Activated CD8-positive, alpha-beta memory T cell treated with anti-CD3 and anti-CD28 coated beads, Interleukin-2, amount 50 U/mL, for 24 hours (primary cell): ENCODE measurements around the gene ZNF516.

Source experiments
- DNase-seq: peaks from one replicate; pipeline ENCODE4 v3.0.0-alpha.2; 2020; ENCODE audit errors: extremely low read depth

ZNF516 gene

DNA sequence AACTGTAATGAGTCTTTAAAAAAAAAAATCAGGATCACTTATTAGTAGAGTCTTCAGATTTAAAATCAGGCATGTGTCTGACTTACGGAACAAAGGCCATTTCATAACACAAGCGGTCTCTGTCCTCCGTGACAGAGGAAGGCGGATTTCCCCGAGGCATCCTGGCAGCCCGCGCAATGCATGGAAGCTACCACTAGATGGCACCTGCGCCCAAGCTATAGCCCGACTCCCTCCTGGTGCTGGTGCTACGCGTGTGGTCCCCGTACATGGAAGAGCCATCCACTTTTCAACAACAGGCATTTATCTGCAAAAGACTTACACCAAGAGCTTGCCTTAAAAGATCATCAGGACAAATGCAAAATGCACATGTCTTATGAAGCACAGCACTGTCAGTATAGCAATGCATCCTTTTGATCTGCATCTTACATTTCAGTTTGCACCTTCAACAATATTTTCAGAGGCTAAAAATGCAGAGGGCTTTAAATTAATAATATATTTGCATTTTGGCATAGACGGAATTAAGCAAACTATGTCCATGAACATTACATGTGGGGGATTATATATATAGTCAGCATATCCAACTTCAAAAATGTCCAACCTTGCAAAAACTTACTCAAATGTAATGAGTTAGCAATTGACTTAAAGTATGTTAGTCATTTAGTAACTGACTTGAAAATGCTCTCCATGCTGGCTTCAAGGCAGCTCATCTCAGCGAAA is 96.0 kb downstream of the ZNF516 start:
- peak; percentile 41 for DNase-seq

DNA sequence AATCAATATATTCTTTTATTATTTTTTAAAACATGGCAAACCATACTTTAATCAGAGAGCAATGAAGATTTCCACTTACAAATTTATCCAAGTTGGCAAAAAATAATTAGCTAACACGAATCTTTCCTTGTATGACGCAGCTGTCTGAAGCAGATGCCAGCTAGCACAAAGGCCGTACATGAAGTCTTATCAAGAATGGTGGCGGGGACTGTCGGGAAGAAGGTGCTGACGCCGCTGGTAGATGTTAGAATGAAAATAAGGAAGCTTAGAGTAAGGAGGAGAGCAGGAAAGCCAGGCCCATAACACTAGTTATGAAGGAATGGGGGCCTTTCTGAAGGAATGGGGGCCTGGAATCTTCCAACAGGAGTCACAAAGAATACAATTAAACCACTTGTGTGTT is 96.7 kb downstream of the ZNF516 start:
- DNase-seq, result no peak

GRCh38 chr18:76397631-76398030 is 97.4 kb downstream of the ZNF516 start:
- DNase-seq, result no peak

DNA sequence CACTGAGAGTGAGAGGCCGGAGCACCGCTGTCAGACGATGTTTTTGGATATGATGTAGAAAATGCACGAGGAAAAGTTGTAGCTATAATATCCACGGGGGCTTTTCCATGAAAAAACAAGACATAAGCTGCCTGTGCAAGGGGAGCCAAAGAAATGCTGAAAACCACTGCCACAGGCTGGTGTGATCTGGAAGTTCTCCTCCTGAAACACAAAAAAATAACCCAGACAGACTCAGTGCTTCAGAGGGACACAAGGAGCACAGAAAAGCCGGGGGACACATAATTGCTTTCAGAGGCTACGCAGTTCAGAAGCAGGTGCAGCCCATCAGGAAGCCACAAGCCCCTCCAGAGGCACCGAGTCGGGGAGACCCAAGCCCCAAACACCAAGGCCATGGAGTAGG is 98.2 kb downstream of the ZNF516 start:
- no peak for DNase-seq

DNA sequence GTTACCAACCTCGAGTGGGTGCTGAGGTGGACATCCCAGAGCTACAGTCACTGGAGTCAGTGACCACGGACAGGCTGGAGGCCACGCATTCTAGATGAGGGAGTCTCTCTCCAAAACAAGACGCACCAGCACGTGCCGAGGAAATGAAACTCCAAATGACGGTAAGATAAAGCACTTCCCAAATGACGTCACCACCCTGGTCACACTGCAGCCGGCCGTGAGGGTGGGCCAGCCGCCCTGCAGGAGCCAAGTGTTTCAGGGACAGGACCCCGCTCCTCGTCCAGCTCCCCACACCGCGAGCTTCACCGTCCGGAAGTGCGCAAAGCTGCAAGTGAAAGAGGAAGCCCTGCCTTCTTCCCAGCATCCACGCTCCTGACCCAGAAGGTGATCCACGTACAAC is 99.4 kb downstream of the ZNF516 start:
- DNase-seq, result no peak

- DNase-seq, result no peak
These were observed 100.1 kb downstream of the ZNF516 start for GRCh38 chr18:76394780-76395476.

DNA sequence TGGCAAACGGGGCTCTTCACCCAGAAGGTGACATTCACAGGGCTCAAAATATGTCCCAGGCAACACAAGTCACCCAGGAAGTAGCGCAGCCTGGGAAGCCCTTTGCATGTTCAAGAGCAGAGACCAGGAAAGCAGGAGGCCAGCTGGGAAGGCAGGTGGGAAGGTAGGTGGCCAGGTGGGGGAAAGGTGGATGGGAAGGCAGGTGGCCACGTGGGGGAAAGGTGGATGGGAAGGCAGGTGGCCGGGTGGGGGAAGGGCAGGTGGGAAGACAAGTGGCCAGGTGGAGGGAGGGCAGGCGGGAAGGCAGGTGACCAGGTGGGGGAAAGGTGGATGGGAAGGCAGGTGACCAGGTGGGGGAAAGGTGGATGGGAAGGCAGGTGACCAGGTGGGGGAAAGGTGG is 102.7 kb downstream of the ZNF516 start:
- no peak for DNase-seq

DNA sequence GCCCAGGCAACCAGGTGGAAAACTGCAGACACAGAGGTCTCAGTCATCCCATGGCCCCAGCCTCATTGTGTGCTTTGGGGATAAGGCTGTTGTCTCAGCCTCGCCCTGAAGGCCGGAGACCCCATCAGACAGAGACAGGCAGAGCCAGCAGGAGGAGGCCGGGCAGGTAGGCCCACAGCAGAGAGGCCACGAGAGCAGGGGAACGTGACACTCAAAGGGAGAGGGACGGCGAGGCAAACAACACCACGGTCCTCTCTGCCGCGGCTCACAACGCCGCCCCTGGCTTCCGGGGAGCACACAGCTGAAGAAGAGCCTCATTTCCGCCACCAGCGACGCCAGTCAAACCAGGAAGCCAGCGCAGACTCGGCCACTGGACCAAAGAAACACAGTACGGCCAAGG is 103.3 kb downstream of the ZNF516 start:
- no peak for DNase-seq

GRCh38 chr18:76391038-76391437 is 104.0 kb downstream of the ZNF516 start:
- DNase-seq, result no peak

- no peak for DNase-seq
These were observed 104.5 kb downstream of the ZNF516 start for GRCh38 chr18:76390452-76391035.

GRCh38 chr18:76389716-76390115 is 105.3 kb downstream of the ZNF516 start:
- no peak for DNase-seq

- DNase-seq, result no peak
These were observed 106.1 kb downstream of the ZNF516 start for GRCh38 chr18:76388891-76389423.

DNA sequence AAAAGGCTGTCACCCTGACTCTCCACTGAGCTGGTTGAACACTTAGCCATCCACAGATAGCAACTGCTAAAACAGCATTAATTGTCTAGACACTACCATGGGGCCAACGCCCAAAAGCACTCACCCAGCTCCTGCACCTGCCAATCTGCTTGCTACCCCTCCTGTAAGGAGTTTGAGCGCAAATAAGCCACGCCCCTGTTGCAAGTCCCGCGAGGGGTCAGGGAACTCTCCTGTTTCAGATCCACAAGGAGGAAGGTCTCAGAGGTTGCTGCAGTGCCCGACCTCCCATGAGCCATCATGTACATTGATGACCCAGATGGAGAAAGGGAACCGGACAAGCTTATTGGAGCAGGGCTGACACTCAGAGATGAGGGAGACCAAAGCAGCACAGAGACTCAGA is 106.8 kb downstream of the ZNF516 start:
- no peak for DNase-seq

- DNase-seq, result no peak
These were observed 107.4 kb downstream of the ZNF516 start for GRCh38 chr18:76387608-76388007.

- no peak for DNase-seq
These were observed 108.2 kb downstream of the ZNF516 start for GRCh38 chr18:76386886-76387285.

GRCh38 chr18:76386071-76386470 is 109.0 kb downstream of the ZNF516 start:
- DNase-seq, result no peak

DNA sequence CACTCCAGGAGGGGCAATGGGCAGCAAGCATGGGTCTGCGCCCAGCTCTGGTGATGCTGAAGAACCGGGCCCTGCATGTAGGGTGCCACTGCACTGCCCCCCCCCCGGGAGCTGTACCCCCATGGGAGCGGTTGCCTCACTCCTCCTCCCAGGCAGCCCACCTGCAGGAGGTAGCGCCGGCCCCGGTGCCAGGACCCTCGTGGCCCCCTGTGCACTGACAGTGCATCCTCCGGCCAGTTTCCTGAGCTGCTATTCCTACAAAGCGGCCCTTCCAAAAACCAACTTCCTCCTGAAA is 109.4 kb downstream of the ZNF516 start:
- no peak for DNase-seq

DNA sequence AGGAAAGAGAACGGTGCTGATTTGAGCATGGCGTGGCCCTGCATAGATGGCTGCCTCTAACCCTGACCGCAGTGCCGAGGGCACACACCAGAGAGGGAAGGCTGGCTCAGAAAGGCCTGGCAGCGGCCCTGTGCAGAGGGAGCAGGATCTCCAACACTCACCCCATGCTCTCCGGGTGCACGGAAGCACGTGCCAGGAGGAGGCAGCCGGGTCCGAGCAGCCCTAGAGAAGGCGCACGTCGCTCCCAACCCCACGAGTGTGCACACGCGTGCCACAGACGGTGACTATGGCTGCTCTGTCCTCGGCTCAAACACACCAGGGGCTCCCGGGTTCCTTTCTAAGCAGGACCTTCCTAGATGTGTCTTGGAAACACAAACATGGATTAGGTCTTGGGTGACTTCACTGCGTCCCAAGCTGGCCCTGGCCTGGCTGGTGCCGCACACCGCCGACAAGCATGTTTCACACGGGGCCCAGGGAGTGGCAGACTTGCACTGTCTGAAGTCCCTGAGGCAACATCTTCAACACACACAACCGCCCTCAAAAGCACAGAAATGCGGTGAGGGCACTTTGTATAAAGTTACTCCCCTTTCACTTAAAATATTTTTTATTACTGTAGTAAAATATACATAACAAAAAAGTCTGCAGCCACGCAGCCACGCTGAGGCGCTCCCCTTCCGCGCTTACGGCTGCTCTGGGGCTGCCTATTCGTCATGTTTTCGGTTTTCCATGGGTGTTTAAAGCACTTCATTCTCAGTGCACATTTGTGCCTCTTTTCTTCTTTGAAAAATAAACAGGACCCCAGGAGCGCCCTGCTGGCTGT is 110.0 kb downstream of the ZNF516 start:
- no peak for DNase-seq

DNA sequence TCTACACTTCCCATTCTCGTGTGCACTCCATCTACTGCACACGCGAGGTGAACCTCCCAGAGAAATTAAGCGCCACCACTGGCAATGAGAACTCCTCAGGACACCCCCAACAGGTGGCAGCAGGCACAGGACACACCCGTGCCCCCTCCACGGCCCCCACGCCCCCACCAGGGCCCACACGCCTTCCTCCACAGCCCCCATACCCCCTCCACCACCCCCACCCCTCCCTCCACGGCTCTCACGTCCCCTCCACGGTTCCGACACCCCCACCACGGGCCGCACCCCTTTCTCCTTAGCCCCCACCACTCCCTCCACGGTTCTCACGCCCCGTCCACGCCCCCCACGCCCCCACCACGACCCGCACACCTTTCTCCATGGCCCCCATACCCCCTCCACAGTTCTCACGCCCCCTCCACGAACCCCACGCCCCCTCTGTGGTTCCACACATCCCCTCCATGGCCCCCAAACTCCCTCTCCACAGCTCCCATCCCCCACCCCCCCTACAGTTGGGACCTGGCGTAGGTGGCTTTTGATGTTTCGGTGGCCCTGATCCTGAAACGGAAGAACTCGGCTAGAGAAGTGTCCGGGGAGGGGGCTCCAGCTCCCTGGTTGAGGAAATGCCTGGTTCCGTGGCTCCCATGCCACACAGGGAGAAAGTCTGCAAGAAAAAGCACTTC is 110.8 kb downstream of the ZNF516 start:
- DNase-seq, result no peak

DNA sequence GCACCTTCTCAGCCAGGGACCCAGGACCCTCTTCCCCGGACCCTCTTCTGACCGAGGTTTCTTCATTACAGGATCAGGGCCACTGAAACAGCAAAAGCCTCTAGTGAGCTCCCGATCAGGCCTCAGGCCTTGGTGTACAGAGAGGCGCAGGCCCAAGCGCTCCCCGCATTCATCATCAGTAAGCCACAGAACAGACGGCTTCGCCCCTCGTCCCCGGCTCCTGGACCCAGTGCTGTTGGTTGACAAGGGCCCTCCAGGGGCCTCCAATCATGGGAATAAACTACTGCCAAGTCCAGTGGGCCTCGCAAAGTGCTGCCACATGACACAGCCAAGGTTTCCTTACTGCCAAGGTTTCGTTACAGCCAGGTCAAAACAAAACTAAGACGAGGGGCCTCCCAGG is 111.4 kb downstream of the ZNF516 start:
- DNase-seq, result no peak

- DNase-seq, result no peak
These were observed 112.8 kb downstream of the ZNF516 start for GRCh38 chr18:76382275-76382674.
